Activated CD8-positive, alpha-beta memory T cell treated with anti-CD3 and anti-CD28 coated beads, Interleukin-2, amount 10 ng/mL, durations not matched to agents 7 days and 5 days (primary cell): ENCODE measurements around the gene ENTR1. TPM values are rescaled to one million over a fixed set of nuclear protein-coding genes. Genes with fewer than 3 reads are reported as not detected.
"Not testable (repeated sequence)": the region's sequence is repeated elsewhere in the genome, so short reads cannot be mapped to it uniquely, and the experiment has no call there.

Source experiments
- ATAC-seq: fragments of 150-1000 bp; cut with Tn5 transposase; one replicate; pipeline ENCODE4 v1.10.0; 2021; ENCODE audit warnings: moderate library complexity
- CTCF ChIA-PET: fragments of 350-600 bp; sonication (Branson Sonifier 250); formaldehyde crosslinking; loops from one replicate; lab custom pipeline; 2021; ENCODE audit warnings: antibody characterized with exemption; lab: Charles Lee
- DNase-seq: peaks from one replicate; pipeline ENCODE4 v3.0.0-alpha.2; 2020
- H3K27ac Mint-ChIP-seq: one replicate; pipeline ENCODE4 v1.8.0; 2021; ENCODE audit warnings: mild to moderate bottlenecking, mixed read lengths
- H3K27me3 Mint-ChIP-seq: one replicate; pipeline ENCODE4 v1.8.0; 2021; ENCODE audit warnings: mixed read lengths
- H3K36me3 Mint-ChIP-seq: one replicate; pipeline ENCODE4 v1.8.0; 2021; ENCODE audit warnings: mild to moderate bottlenecking, mixed read lengths
- H3K4me1 Mint-ChIP-seq: one replicate; pipeline ENCODE4 v1.8.0; 2021; ENCODE audit warnings: mixed read lengths
- H3K4me3 Mint-ChIP-seq: one replicate; pipeline ENCODE4 v1.8.0; 2021; ENCODE audit warnings: mild to moderate bottlenecking, moderate library complexity, mixed read lengths
- H3K9me3 Mint-ChIP-seq: one replicate; pipeline ENCODE4 v1.8.0; 2022; ENCODE audit warnings: low read depth, mixed read lengths
- total RNA-seq, 2 experiments: library from RNA; stranded (reverse); gene quantifications; one replicate each; pipeline ENCODE4 v1.2.3, GENCODE V29; 2021

Gene ENTR1
- total RNA-seq, 2 experiments from 2014 or later, result 47.4 to 54.2 TPM

GRCh38 chr9:136421791-136422190 lies 11.4 kb upstream of the ENTR1 start:
- no peak for ATAC-seq

GRCh38 chr9:136419092-136419420 lies 8.6 kb upstream of the ENTR1 start:
- CTCF ChIA-PET, result no interaction called here
- ATAC-seq, result no peak
- H3K4me3 Mint-ChIP-seq, result no peak overlapping the region
- H3K27me3 Mint-ChIP-seq, result no peaks in the 10 kb centered on the region
- no peaks in the 10 kb centered on the region for H3K9me3 Mint-ChIP-seq
- H3K36me3 Mint-ChIP-seq, result peaks cover 26% of the 10 kb centered on the region
- H3K4me1 Mint-ChIP-seq, result no peaks in the 10 kb centered on the region
- DNase-seq, result no peak
- H3K27ac Mint-ChIP-seq, result no peak overlapping the region

More at GRCh38 chr9:136421791-136422190, 11.4 kb upstream of the ENTR1 start:
- Mint-ChIP-seq H3K4me1 (no peaks in the 10 kb centered on the region), H3K4me3 (no peak overlapping the region), H3K9me3 (no peaks in the 10 kb centered on the region), H3K27me3 (no peaks in the 10 kb centered on the region), H3K27ac (no peak overlapping the region), H3K36me3 (peaks cover 21% of the 10 kb centered on the region)
- CTCF ChIA-PET, result no interaction called here
- no peak for DNase-seq

GRCh38 chr9:136418182-136419091 lies 8.0 kb upstream of the ENTR1 start:
- H3K4me3 Mint-ChIP-seq, result no peak overlapping the region
- H3K27ac Mint-ChIP-seq, result no peak overlapping the region
- no peak for DNase-seq
- H3K36me3 Mint-ChIP-seq, result peaks cover 30% of the 10 kb centered on the region
- no peaks in the 10 kb centered on the region for H3K9me3 Mint-ChIP-seq
- no peaks in the 10 kb centered on the region for H3K4me1 Mint-ChIP-seq
- no peaks in the 10 kb centered on the region for H3K27me3 Mint-ChIP-seq
- ATAC-seq, result no peak
- CTCF ChIA-PET, result interaction anchor here (0.6 kb wide), 1 partner anchor 309 kb away, joined by 4 read pairs; no protein-coding TSS in a partner anchor

- CTCF ChIA-PET, result interaction anchor here (1.1 kb wide), 1 partner anchor 22 kb away, joined by 3 read pairs; no protein-coding TSS in a partner anchor
- no peaks in the 10 kb centered on the region for H3K9me3 Mint-ChIP-seq
These were observed 6.5 kb upstream of the ENTR1 start for GRCh38 chr9:136416914-136417313.

GRCh38 chr9:136416427-136416826 lies 6.0 kb upstream of the ENTR1 start:
- Mint-ChIP-seq H3K27ac (no peak overlapping the region), H3K4me1 (peaks cover 15% of the 10 kb centered on the region), H3K9me3 (no peaks in the 10 kb centered on the region), H3K27me3 (no peaks in the 10 kb centered on the region), H3K4me3 (no peak overlapping the region), H3K36me3 (peaks cover 40% of the 10 kb centered on the region)
- CTCF ChIA-PET, result interaction anchor here (1.1 kb wide), 1 partner anchor 22 kb away, joined by 3 read pairs; no protein-coding TSS in a partner anchor
- ATAC-seq (no peak), DNase-seq (no peak)

More at GRCh38 chr9:136416914-136417313, 6.5 kb upstream of the ENTR1 start:
- Mint-ChIP-seq H3K36me3 (peaks cover 39% of the 10 kb centered on the region), H3K4me1 (peaks cover 10% of the 10 kb centered on the region), H3K27ac (no peak overlapping the region), H3K4me3 (no peak overlapping the region), H3K27me3 (no peaks in the 10 kb centered on the region)
- no peak for DNase-seq
- ATAC-seq, result no peak

- Mint-ChIP-seq H3K4me3 (no peak overlapping the region), H3K4me1 (peaks cover 38% of the 10 kb centered on the region), H3K27me3 (no peaks in the 10 kb centered on the region), H3K9me3 (no peaks in the 10 kb centered on the region), H3K36me3 (peaks cover 38% of the 10 kb centered on the region), H3K27ac (peak overlapping the region; percentile 29)
- CTCF ChIA-PET, result no interaction called here
- DNase-seq, result no peak
- ATAC-seq, result no peak
These were observed 2.5 kb upstream of the ENTR1 start for GRCh38 chr9:136412962-136413361.

- H3K27ac Mint-ChIP-seq, result peak overlapping the region; percentile 89
- no peaks in the 10 kb centered on the region for H3K9me3 Mint-ChIP-seq
- no peak for DNase-seq
- peaks cover 40% of the 10 kb centered on the region for H3K4me1 Mint-ChIP-seq
- CTCF ChIA-PET, result no interaction called here
- H3K27me3 Mint-ChIP-seq, result no peaks in the 10 kb centered on the region
- no peak for ATAC-seq
- H3K4me3 Mint-ChIP-seq, result peak overlapping the region; percentile 96
- peaks cover 39% of the 10 kb centered on the region for H3K36me3 Mint-ChIP-seq
These were observed 964 bp upstream of the ENTR1 start for GRCh38 chr9:136411378-136411777.

GRCh38 chr9:136409557-136410455 lies 608 bp downstream of the ENTR1 start:
- CTCF ChIA-PET, result interaction anchor here (0.8 to 2.5 kb wide), 5 partner anchors 9 to 1170 kb away, joined by 3 to 20 read pairs (median 4); partner anchors contain the start of gene DNLZ
- DNase-seq, result peak; percentile 58
- Mint-ChIP-seq H3K4me1 (peaks cover 49% of the 10 kb centered on the region), H3K4me3 (peak overlapping the region; percentile 96), H3K9me3 (no peaks in the 10 kb centered on the region), H3K27ac (peak overlapping the region; percentile 89), H3K36me3 (peaks cover 41% of the 10 kb centered on the region), H3K27me3 (no peaks in the 10 kb centered on the region)
- peak; percentile 37 for ATAC-seq

- H3K36me3 Mint-ChIP-seq, result peaks cover 35% of the 10 kb centered on the region
These were observed 2.5 kb downstream of the ENTR1 start for GRCh38 chr9:136407911-136408310.

GRCh38 chr9:136407061-136407460 lies 3.4 kb downstream of the ENTR1 start:
- DNase-seq, ATAC-seq, H3K27ac Mint-ChIP-seq, H3K27me3 Mint-ChIP-seq, H3K9me3 Mint-ChIP-seq, H3K4me3 Mint-ChIP-seq: not testable (repeated sequence)
- H3K4me1 Mint-ChIP-seq, result peaks cover 62% of the 10 kb centered on the region
- peaks cover 34% of the 10 kb centered on the region for H3K36me3 Mint-ChIP-seq
- CTCF ChIA-PET, result interaction anchor here (1.6 kb wide), 1 partner anchor 77 kb away, joined by 4 read pairs; no protein-coding TSS in a partner anchor

More at GRCh38 chr9:136407911-136408310, 2.5 kb downstream of the ENTR1 start:
- no peak overlapping the region for H3K27ac Mint-ChIP-seq
- CTCF ChIA-PET, result interaction anchor here (1.2 to 2.5 kb wide), 3 partner anchors 7 to 95 kb away, joined by 3 to 20 read pairs (median 5); no protein-coding TSS in a partner anchor
- H3K4me1 Mint-ChIP-seq, result peaks cover 63% of the 10 kb centered on the region
- DNase-seq, result no peak
- no peaks in the 10 kb centered on the region for H3K9me3 Mint-ChIP-seq
- no peaks in the 10 kb centered on the region for H3K27me3 Mint-ChIP-seq
- H3K4me3 Mint-ChIP-seq, result no peak overlapping the region
- ATAC-seq, result no peak

GRCh38 chr9:136405904-136406303 lies 4.5 kb downstream of the ENTR1 start:
- not testable (repeated sequence) for ATAC-seq, H3K27me3 Mint-ChIP-seq, H3K4me3 Mint-ChIP-seq, H3K9me3 Mint-ChIP-seq, H3K27ac Mint-ChIP-seq, DNase-seq
- H3K4me1 Mint-ChIP-seq, result peaks cover 58% of the 10 kb centered on the region
- peaks cover 31% of the 10 kb centered on the region for H3K36me3 Mint-ChIP-seq
- CTCF ChIA-PET, result interaction anchor here (1.6 kb wide), 1 partner anchor 78 kb away, joined by 4 read pairs; no protein-coding TSS in a partner anchor

GRCh38 chr9:136405481-136405880 lies 4.9 kb downstream of the ENTR1 start:
- H3K4me1 Mint-ChIP-seq, result peaks cover 60% of the 10 kb centered on the region
- no peaks in the 10 kb centered on the region for H3K27me3 Mint-ChIP-seq
- peaks cover 31% of the 10 kb centered on the region for H3K36me3 Mint-ChIP-seq
- CTCF ChIA-PET, result interaction anchor here (1.6 kb wide), 1 partner anchor 78 kb away, joined by 4 read pairs; no protein-coding TSS in a partner anchor
- no peak overlapping the region for H3K27ac Mint-ChIP-seq
- DNase-seq (no peak), ATAC-seq (no peak)
- H3K9me3 Mint-ChIP-seq, result no peaks in the 10 kb centered on the region
- H3K4me3 Mint-ChIP-seq, result no peak overlapping the region

- H3K9me3 Mint-ChIP-seq, result no peaks in the 10 kb centered on the region
- H3K4me1 Mint-ChIP-seq, result peaks cover 58% of the 10 kb centered on the region
- ATAC-seq, result no peak
- DNase-seq, result no peak
- CTCF ChIA-PET, result interaction anchor here (1.5 kb wide), 2 partner anchors 19 to 67 kb away, joined by 4 to 7 read pairs; no protein-coding TSS in a partner anchor
- H3K27ac Mint-ChIP-seq, result peak overlapping the region; percentile 79
- no peaks in the 10 kb centered on the region for H3K27me3 Mint-ChIP-seq
- peaks cover 31% of the 10 kb centered on the region for H3K36me3 Mint-ChIP-seq
- peak overlapping the region; percentile 1 for H3K4me3 Mint-ChIP-seq
These were observed 5.6 kb downstream of the ENTR1 start for GRCh38 chr9:136404801-136405136.
